Activated CD8-positive, alpha-beta T cell treated with anti-CD3 and anti-CD28 coated beads, Interleukin-2, amount 10 ng/mL, durations not matched to agents 7 days and 5 days (primary cell): ENCODE data around the gene TCF20. TPM values are rescaled to one million over a fixed set of nuclear protein-coding genes. Genes with fewer than 3 reads are reported as not detected.
A peak's percentile ranks its signal among the peaks of the same experiment; 100 is the strongest.

ENCODE experiments used
- ATAC-seq: fragments of 150-1000 bp; cut with Tn5 transposase; one replicate; pipeline ENCODE4 v1.10.0; 2021; ENCODE audit warnings: moderate library complexity
- CTCF ChIA-PET: fragments of 350-600 bp; sonication (Branson Sonifier 250); formaldehyde crosslinking; loops from one replicate; lab custom pipeline; 2021; ENCODE audit warnings: antibody characterized with exemption; lab: Charles Lee
- POLR2A ChIA-PET: fragments of 350-600 bp; sonication (Branson Sonifier 250); formaldehyde crosslinking; loops from one replicate; lab custom pipeline; 2021; ENCODE audit warnings: antibody characterized with exemption; lab: Charles Lee
- DNase-seq: peaks from one replicate; pipeline ENCODE4 v3.0.0-alpha.2; 2020
- H3K27ac Mint-ChIP-seq: one replicate; pipeline ENCODE4 v1.8.0; 2021; ENCODE audit warnings: mild to moderate bottlenecking, mixed read lengths
- H3K27me3 Mint-ChIP-seq: one replicate; pipeline ENCODE4 v1.8.0; 2021; ENCODE audit warnings: low read depth, mixed read lengths
- H3K36me3 Mint-ChIP-seq: one replicate; pipeline ENCODE4 v1.8.0; 2021; ENCODE audit warnings: low read depth, mixed read lengths
- H3K4me1 Mint-ChIP-seq: one replicate; pipeline ENCODE4 v1.8.0; 2021; ENCODE audit warnings: low read depth, mixed read lengths
- H3K4me3 Mint-ChIP-seq: one replicate; pipeline ENCODE4 v1.8.0; 2021; ENCODE audit warnings: mild to moderate bottlenecking, mixed read lengths
- H3K9me3 Mint-ChIP-seq: one replicate; pipeline ENCODE4 v1.8.0; 2022; ENCODE audit warnings: mixed read lengths; ENCODE audit not compliant: insufficient read depth
- total RNA-seq, 2 experiments: library from RNA; stranded (reverse); gene quantifications; one replicate each; pipeline ENCODE4 v1.2.3, GENCODE V29; 2021

Gene TCF20
- total RNA-seq, 2 experiments from 2014 or later, result 75.9 to 80.5 TPM

- POLR2A ChIA-PET, result no interaction called here
- Mint-ChIP-seq H3K27ac (peak overlapping the region; percentile 5), H3K27me3 (no peaks in the 10 kb centered on the region), H3K4me1 (peaks cover 30% of the 10 kb centered on the region), H3K9me3 (no peaks in the 10 kb centered on the region), H3K4me3 (no peak overlapping the region), H3K36me3 (no peaks in the 10 kb centered on the region)
- CTCF ChIA-PET, result no interaction called here
- DNase-seq (no peak), ATAC-seq (no peak)
Measured at GRCh38 chr22:42309865-42310264, 39.4 kb upstream of the TCF20 start.

- ChIA-PET CTCF (no interaction called here), POLR2A (no interaction called here)
- H3K36me3 Mint-ChIP-seq, result no peaks in the 10 kb centered on the region
- no peak overlapping the region for H3K4me3 Mint-ChIP-seq
- peaks cover 5% of the 10 kb centered on the region for H3K27me3 Mint-ChIP-seq
- DNase-seq, result no peak
- no peak for ATAC-seq
- H3K27ac Mint-ChIP-seq, result no peak overlapping the region
- peaks cover 27% of the 10 kb centered on the region for H3K4me1 Mint-ChIP-seq
- no peaks in the 10 kb centered on the region for H3K9me3 Mint-ChIP-seq
Measured at GRCh38 chr22:42308892-42309468, 38.5 kb upstream of the TCF20 start.

DNA sequence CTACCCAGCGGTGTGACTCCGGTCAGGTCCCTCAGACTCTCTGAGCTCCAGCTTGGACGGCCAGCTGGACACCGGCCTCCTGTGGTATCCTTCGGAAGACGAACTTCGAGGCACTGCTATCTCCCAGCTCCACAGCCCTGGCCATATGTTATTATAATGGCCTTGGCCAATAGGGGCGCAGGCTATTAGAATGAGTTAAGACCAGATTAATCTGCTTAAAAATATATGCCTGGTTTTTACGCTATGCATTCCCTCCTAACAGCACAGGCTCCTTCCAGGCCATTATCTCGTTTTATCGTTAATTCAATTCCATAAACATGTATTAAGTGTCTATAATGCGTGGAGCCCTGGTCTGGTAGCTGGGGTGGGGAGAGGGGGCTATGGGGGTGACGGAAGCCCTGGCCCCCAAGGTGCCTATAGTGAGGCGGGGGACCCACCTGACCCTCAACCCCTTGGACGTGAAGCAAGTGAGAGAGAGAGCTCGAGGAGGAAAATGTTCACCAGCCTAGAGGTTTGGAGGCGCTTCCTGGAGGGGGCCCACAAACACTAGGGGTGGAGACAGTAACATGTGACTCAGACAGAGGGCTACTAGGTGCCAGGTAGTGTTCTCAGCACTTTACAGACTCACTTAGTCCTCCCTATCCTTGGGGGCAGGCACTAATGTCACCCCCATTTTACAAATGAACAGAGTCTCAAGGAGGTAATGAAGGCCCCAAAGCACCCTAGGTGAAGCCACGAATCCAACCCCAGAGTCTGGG is 37.5 kb upstream of the TCF20 start:
- H3K9me3 Mint-ChIP-seq, result no peaks in the 10 kb centered on the region
- peaks cover 28% of the 10 kb centered on the region for H3K4me1 Mint-ChIP-seq
- CTCF ChIA-PET, result no interaction called here
- no peak for ATAC-seq
- POLR2A ChIA-PET, result no interaction called here
- peak overlapping the region; percentile 42 for H3K27ac Mint-ChIP-seq
- no peak overlapping the region for H3K4me3 Mint-ChIP-seq
- DNase-seq, result no peak
- H3K36me3 Mint-ChIP-seq, result no peaks in the 10 kb centered on the region
- peaks cover 6% of the 10 kb centered on the region for H3K27me3 Mint-ChIP-seq

DNA sequence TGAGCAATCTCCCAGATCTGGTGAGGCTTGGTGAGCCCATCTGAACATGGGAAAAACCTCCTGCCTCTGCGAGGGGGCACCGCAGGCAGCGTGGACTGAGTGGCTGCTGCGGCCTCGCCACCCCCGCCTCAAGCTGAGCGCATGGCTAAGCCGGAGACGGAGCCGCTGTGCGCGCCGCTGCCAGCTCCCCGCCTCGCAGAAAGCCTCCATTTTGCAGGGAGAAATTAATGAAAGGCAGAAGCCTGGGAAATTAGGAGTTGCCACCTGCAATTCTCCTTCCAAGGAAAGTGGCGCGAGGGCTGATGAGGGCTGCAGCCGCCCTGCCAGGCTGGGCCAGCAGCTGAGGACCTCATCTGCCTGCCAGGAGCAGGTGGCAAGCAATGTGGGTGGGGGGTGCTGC is 35.6 kb upstream of the TCF20 start:
- H3K36me3 Mint-ChIP-seq, result no peaks in the 10 kb centered on the region
- ChIA-PET POLR2A (no interaction called here), CTCF (no interaction called here)
- no peak for ATAC-seq
- H3K4me1 Mint-ChIP-seq, result peaks cover 33% of the 10 kb centered on the region
- H3K9me3 Mint-ChIP-seq, result no peaks in the 10 kb centered on the region
- H3K27ac Mint-ChIP-seq, result no peak overlapping the region
- no peak overlapping the region for H3K4me3 Mint-ChIP-seq
- DNase-seq, result no peak
- peaks cover 6% of the 10 kb centered on the region for H3K27me3 Mint-ChIP-seq

GRCh38 chr22:42304324-42304790 is 33.9 kb upstream of the TCF20 start:
- no peak for ATAC-seq
- H3K4me3 Mint-ChIP-seq, result no peak overlapping the region
- peaks cover 6% of the 10 kb centered on the region for H3K27me3 Mint-ChIP-seq
- CTCF ChIA-PET, result no interaction called here
- H3K9me3 Mint-ChIP-seq, result no peaks in the 10 kb centered on the region
- POLR2A ChIA-PET, result no interaction called here
- peaks cover 49% of the 10 kb centered on the region for H3K4me1 Mint-ChIP-seq
- H3K36me3 Mint-ChIP-seq, result no peaks in the 10 kb centered on the region
- DNase-seq, result no peak
- H3K27ac Mint-ChIP-seq, result no peak overlapping the region

- Mint-ChIP-seq H3K27ac (no peak overlapping the region), H3K4me1 (peaks cover 55% of the 10 kb centered on the region), H3K4me3 (no peak overlapping the region), H3K27me3 (peaks cover 6% of the 10 kb centered on the region), H3K36me3 (no peaks in the 10 kb centered on the region), H3K9me3 (no peaks in the 10 kb centered on the region)
- POLR2A ChIA-PET, result no interaction called here
- no peak for ATAC-seq
- CTCF ChIA-PET, result no interaction called here
- no peak for DNase-seq
Measured at GRCh38 chr22:42303396-42304323, 33.2 kb upstream of the TCF20 start.

DNA sequence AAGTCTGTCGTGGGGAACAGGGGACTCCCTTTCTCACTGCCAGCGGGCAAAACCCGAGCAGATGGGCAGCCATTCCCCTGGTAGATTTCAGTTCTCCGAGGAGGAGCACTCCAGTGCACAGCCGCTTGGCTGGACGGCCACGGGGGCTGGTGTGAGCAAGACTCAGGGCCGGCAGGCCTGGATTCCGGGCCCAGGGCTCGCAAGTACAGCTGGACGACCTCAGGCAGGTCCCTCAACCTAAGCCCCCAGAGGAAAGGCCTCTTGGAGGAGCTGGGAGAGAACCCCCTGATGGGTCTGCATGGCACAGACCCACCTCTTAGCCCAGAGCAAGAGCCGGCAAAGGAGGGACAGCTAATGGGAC is 31.3 kb upstream of the TCF20 start:
- ChIA-PET POLR2A (no interaction called here), CTCF (no interaction called here)
- no peak overlapping the region for H3K27ac Mint-ChIP-seq
- H3K9me3 Mint-ChIP-seq, result no peaks in the 10 kb centered on the region
- H3K4me1 Mint-ChIP-seq, result peaks cover 61% of the 10 kb centered on the region
- peaks cover 6% of the 10 kb centered on the region for H3K27me3 Mint-ChIP-seq
- DNase-seq (no peak), ATAC-seq (no peak)
- no peak overlapping the region for H3K4me3 Mint-ChIP-seq
- H3K36me3 Mint-ChIP-seq, result no peaks in the 10 kb centered on the region

DNA sequence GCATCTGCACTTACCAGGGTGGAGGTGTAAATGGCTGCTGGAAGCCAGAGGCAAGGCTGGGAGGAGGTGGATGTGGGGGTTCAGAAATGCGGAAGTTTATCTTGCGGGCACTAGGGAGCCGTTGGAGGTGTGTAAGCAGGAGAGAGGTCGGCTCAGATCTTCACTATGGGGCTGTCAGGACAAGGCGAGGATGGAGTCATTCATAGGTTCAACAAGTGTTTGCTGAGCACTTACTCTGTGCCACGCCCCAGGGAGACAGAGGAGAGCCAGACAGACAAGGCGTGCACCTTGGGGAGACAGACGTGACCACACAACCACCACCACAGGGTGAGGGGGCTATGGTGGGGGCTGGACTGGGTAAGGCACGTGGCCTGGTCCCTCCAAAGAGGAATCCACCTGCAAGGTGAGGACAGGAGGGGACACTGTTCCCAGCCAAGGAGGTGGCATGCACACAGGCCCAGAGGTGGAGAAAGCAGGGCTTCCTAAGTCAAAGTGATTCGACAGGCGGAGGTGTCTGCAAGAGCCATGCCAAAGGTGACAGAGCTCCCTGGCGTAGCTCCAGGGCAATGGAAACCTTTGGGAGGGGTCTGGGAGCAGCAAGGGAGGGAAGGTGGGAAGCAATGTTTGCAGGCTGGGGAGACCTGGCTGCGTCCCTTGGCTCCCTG is 30.8 kb upstream of the TCF20 start:
- Mint-ChIP-seq H3K36me3 (no peaks in the 10 kb centered on the region), H3K4me3 (peak overlapping the region; percentile 66), H3K27ac (peak overlapping the region; percentile 85), H3K4me1 (peaks cover 61% of the 10 kb centered on the region), H3K9me3 (no peaks in the 10 kb centered on the region), H3K27me3 (peaks cover 6% of the 10 kb centered on the region)
- ChIA-PET POLR2A (no interaction called here), CTCF (no interaction called here)
- ATAC-seq (no peak), DNase-seq (no peak)

DNA sequence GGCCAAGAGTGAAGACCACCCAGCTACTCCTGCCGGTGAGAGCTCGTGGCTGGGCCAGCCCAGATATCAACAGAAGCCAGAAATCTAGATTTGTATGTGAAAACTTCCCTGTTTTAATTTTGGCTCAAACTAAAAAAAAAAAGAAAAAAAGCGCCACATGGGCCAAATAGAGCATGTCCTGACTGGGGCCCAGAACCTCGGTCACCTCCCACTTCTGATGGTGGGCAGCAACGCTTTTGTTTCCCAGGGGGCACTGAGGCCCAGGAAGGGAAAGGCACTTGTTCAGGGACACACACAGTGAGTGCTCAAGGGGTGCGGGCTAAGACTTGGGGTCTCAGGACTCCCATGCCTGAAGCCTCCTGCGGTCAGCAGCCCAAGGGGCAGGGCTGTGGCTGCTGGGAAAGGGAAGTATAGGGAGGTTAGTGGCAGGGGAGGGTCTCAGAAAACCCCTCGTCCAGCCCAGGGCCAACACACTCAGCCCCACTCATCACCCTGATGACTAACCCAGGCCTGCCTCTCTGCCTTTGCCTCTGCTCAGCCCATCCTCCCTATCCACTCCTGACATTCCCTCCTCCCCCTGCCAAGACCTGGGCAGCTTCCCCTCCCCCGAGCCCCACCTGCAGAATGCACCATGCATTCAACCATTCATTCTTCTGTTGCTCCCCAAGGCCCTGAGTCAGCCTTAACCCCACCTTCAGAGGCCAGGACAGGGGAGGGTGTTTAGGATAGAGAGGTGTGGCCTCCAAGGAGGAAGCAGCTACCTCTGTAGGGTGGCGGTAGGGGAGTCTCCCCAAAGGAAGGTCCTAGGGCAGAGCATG is 30.0 kb upstream of the TCF20 start:
- H3K27me3 Mint-ChIP-seq, result peaks cover 6% of the 10 kb centered on the region
- peak overlapping the region; percentile 66 for H3K4me3 Mint-ChIP-seq
- POLR2A ChIA-PET, result no interaction called here
- H3K27ac Mint-ChIP-seq, result peak overlapping the region; percentile 85
- H3K9me3 Mint-ChIP-seq, result no peaks in the 10 kb centered on the region
- H3K4me1 Mint-ChIP-seq, result peaks cover 61% of the 10 kb centered on the region
- no peaks in the 10 kb centered on the region for H3K36me3 Mint-ChIP-seq
- DNase-seq (peak; percentile 67), ATAC-seq (peak; percentile 84)
- CTCF ChIA-PET, result no interaction called here

GRCh38 chr22:42299586-42300258 is 29.3 kb upstream of the TCF20 start:
- peak overlapping the region; percentile 66 for H3K4me3 Mint-ChIP-seq
- peaks cover 6% of the 10 kb centered on the region for H3K27me3 Mint-ChIP-seq
- ATAC-seq (peak; percentile 8), DNase-seq (peak; percentile 71)
- H3K9me3 Mint-ChIP-seq, result no peaks in the 10 kb centered on the region
- peaks cover 59% of the 10 kb centered on the region for H3K4me1 Mint-ChIP-seq
- H3K36me3 Mint-ChIP-seq, result no peaks in the 10 kb centered on the region
- ChIA-PET POLR2A (no interaction called here), CTCF (no interaction called here)
- peak overlapping the region; percentile 85 for H3K27ac Mint-ChIP-seq

DNA sequence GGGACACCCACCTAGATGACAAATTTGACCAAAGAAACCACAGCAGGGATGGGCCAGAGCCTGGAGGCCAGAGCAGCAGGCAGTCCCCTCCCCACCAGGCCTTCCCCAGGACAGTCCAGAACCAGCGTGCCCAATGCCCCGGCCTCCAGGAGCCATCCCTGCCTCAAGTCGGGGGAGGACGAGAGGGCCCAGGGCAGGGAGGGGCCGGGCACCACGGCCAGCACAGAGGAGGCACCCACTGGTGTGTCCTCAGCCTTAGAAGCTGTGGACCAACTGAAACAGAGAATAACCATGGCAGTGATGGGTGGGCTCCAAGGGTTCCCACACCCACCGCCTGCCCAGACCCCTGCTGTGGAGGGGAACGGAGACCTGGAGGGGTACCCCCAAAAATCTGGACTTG is 28.3 kb upstream of the TCF20 start:
- ATAC-seq, result no peak
- peak overlapping the region; percentile 63 for H3K27ac Mint-ChIP-seq
- no peaks in the 10 kb centered on the region for H3K9me3 Mint-ChIP-seq
- H3K4me1 Mint-ChIP-seq, result peaks cover 59% of the 10 kb centered on the region
- no peaks in the 10 kb centered on the region for H3K36me3 Mint-ChIP-seq
- ChIA-PET POLR2A (no interaction called here), CTCF (no interaction called here)
- H3K27me3 Mint-ChIP-seq, result no peaks in the 10 kb centered on the region
- H3K4me3 Mint-ChIP-seq, result no peak overlapping the region
- DNase-seq, result no peak
